ENCODE data around the gene ATP6V0B. TPM values are rescaled to one million over a fixed set of nuclear protein-coding genes. Genes with fewer than 3 reads are reported as not detected.

ATP6V0B gene
- total and polyA plus RNA-seq, 9 of the 15 experiments (the other 6 are each of a cell fraction or from before 2014, with no cell fraction given) = 137 to 328 (median 220) TPM

DNA sequence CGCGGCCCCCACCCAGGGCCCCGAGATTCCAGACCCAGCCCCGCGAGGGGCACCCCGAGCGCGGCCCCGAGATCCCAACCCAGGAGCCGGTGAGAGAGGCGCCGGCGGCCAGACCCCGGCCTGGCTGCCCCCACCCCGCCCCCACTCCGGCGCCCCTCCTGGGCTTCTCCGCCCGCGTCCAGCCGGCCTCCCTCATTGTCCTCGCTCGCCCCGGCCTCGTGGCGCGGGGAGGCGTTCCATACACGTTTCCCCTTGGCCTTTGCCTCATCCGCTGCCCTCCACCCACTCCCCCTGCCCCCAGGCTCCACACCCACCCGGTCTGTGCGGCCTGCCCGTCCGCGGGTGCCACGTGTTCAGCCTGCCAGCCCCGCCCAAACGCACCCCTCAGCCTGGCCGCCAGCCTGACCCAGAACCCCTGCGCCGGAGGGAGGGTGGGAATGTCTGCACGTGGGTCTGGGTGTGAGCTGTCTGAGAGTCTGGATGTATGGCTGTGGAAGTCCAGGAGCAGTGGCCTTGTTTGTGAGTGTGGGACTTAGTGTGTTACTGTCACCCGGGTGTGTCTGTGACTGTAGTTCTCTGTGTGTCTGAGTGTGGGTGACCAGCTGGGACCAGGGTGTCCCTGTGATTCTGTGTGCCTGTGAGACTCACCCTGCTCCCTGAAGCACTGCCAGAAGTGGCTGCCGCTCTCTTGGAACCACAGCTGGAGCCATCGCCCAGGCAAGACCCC lies 4.9 kb downstream of the ATP6V0B start (continued):
- TF ChIP-seq, protein P1, sequence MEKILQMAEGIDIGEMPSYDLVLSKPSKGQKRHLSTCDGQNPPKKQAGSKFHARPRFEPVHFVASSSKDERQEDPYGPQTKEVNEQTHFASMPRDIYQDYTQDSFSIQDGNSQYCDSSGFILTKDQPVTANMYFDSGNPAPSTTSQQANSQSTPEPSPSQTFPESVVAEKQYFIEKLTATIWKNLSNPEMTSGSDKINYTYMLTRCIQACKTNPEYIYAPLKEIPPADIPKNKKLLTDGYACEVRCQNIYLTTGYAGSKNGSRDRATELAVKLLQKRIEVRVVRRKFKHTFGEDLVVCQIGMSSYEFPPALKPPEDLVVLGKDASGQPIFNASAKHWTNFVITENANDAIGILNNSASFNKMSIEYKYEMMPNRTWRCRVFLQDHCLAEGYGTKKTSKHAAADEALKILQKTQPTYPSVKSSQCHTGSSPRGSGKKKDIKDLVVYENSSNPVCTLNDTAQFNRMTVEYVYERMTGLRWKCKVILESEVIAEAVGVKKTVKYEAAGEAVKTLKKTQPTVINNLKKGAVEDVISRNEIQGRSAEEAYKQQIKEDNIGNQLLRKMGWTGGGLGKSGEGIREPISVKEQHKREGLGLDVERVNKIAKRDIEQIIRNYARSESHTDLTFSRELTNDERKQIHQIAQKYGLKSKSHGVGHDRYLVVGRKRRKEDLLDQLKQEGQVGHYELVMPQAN (IDR thresholded peaks at IDR 0.05; ENCODE audit: borderline replicate concordance) = peak; percentile 97
- TF ChIP-seq PYGO2 (tag; IDR thresholded peaks at IDR 0.05) = no peak
- no peak for TF ChIP-seq ZNF311 (CRISPR knock-in tag; IDR thresholded peaks at IDR 0.05)
- TF ChIP-seq ZBTB34 (CRISPR knock-in tag; IDR thresholded peaks at IDR 0.05) = no peak
- TF ChIP-seq FOS (IDR thresholded peaks at IDR 0.05; ENCODE audit: extremely low read depth, insufficient read length) = no peak
- TF ChIP-seq ZNF146 (CRISPR knock-in tag; IDR thresholded peaks at IDR 0.05; ENCODE audit: unreplicated experiment) = no peak
- no peak for TF ChIP-seq ZNF384 (IDR thresholded peaks at IDR 0.05; ENCODE audit: low read depth, low read length)
- TF ChIP-seq PCBP1 (IDR thresholded peaks at IDR 0.05; ENCODE audit: low read depth, low read length, poor library complexity, severe bottlenecking) = peak; percentile 51
- 0 out of 2 replicates have a peak, but pooled peaks have one; percentile 46 for TF ChIP-seq ZFX (CRISPR knock-in tag; IDR thresholded peaks at IDR 0.05)
- 0 out of 2 replicates have a peak, but pooled peaks have one; percentile 8 for TF ChIP-seq MYNN (IDR thresholded peaks at IDR 0.05)
- TF ChIP-seq MYNN (CRISPR knock-in tag; IDR thresholded peaks at IDR 0.05) = no peak
- no peak for TF ChIP-seq ATF4 (CRISPR knock-in tag; IDR thresholded peaks at IDR 0.05)
- no peak for TF ChIP-seq EP300 (IDR thresholded peaks at IDR 0.05; ENCODE audit: low read length)
- no peak for TF ChIP-seq PRDM10 (IDR thresholded peaks at IDR 0.05; ENCODE audit: partially characterized antibody)
- no peak for TF ChIP-seq CCAR2 (IDR thresholded peaks at IDR 0.05; ENCODE audit: low read depth, low read length)
- no peak for TF ChIP-seq CBX2 (IDR thresholded peaks at IDR 0.05; ENCODE audit: insufficient read depth, low read length, poor library complexity, severe bottlenecking)
- no peak for TF ChIP-seq ZNF324 (CRISPR knock-in tag; IDR thresholded peaks at IDR 0.05)

Data from K562 (cell line).